Activated gamma-delta T cell treated with Interleukin-2 at 50 U/mL for 16 hours (primary cell): ENCODE data around the gene PARVB.

ENCODE experiments used
- DNase-seq: peaks from one replicate; pipeline ENCODE4 v3.0.0-alpha.2; 2020

Gene PARVB

GRCh38 chr22:44142421-44143104 is 118.5 kb downstream of the PARVB start:
- no peak for DNase-seq

DNA sequence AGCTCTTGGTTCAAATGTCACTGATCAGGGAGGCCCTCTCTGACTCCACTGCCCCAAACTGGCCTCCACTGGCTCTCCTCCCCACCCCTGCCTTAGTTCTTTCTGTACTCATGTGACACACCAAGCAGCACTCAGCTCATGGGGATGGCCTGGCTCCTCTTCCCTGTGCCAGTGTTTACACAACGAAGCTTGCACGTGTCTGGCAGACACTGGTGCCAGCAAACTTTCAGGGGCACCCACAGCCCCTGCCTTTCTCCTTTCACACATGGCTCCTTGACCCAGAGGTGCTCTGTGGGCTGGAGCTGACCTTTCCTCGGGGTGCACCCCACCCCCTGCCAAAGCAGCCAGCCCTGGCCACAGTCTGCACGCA is 119.0 kb downstream of the PARVB start:
- no peak for DNase-seq

- no peak for DNase-seq
Measured at GRCh38 chr22:44143579-44143978, 119.5 kb downstream of the PARVB start.

DNA sequence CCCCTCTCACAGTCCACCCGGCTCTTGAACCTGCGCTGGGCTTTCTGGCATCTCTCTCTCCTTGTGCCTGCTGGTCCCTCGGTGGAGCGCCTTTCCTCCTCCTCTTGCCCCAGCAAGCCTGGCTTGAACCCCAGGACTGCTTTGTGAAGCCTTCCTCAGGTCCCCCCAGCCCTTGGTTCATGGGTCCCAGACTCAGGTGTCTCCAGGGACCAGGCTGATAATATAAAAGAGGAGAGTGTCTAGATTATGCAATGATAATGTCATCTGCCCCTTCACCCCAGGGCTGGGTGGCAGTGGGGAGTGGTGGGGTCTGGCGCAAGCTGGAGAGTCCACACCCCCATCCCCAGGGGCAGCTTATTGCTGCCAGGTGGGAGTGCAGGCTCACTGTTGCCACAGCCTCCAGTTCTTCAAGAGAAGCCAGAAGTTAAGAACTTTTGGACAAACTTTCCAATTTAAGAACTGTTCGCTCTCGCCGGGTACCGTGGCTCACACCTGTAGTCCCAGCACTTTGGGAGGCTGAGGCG is 120.0 kb downstream of the PARVB start:
- no peak for DNase-seq

DNA sequence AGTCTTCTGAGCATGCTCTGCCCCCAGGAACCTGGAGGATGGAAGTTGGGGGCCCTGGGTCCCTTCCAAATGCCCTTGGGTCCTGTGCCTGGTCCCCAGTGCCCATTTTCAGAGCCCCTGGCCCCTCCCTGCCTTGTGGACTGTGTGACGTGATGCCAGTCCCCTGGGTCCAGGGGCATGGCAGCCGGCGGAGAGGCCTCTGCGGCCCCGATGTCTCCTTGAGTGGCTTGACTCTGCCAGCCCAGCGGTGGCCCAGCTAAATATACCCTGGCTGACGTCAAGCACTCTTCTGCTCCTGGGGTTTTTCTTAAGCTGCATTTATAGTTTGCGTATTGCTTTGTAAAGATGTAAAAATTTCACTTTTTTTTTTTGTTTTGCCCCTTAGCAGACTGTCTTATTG is 121.4 kb downstream of the PARVB start:
- no peak for DNase-seq

- no peak for DNase-seq
Measured at GRCh38 chr22:44146088-44146861, 122.2 kb downstream of the PARVB start.

DNA sequence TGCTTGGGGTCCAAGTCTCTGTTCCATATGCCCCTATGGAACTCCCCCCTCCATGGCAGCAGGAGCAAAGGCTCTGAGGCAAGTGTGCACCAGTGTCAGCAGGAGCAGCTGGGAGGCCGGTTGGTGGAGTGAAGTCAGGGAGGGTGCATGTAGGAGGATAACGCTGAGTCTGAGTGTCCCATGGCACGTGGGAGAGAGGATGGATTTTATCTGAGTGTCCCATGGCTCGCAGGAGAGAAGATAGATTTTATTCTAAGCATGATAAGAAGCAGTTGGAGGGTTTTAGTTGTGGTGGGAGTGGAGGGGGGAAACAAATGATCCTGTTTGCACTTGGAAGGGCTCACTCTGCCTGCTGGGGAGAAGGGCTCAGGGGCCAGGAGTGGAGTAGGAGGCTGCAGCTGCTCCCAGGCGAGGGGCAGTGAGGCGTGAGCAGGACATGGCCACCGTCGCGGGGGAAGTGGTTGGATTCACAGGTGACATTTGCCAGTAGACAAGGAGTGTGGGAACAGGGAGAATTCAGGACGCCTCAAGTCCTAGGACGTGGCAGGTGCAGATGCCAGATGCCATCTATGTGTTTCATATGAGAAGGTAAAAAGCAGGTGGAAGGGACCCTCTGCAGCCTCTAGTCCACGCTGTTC is 123.0 kb downstream of the PARVB start:
- DNase-seq, result no peak

DNA sequence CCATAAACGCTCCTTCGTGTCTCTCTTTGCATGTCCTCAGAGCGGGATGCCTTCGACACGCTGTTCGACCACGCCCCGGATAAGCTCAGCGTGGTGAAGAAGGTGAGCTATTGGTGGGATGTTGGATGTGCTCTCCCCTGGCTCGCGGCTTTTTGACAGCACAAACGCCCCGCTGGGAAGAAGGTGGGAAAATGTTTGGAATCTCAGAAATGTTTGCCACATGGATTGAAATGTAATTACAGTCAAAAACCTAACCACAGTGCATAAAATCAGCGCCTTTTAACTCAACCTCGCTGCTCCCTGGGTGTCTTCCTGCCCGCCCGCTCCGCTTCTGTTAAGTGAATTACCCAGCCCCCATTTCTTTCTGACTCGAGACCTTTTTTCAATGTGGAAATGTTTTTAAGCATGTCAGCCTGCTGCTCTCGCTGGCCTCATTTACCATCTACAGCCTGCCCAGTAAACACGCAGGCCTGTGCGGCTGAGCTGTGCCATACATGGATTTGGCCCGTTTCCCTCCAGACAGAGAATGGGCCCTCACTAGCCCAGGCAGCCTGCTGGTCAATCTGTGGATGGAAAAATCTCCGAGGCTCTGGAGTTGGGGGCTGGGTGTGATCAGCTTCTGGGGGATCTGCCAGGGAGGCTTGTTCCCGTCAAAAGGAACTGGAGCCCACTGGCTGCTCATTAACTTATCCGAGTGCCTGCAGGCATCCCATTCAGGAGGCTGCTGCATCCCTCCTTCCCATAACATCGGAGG is 123.9 kb downstream of the PARVB start:
- no peak for DNase-seq

DNA sequence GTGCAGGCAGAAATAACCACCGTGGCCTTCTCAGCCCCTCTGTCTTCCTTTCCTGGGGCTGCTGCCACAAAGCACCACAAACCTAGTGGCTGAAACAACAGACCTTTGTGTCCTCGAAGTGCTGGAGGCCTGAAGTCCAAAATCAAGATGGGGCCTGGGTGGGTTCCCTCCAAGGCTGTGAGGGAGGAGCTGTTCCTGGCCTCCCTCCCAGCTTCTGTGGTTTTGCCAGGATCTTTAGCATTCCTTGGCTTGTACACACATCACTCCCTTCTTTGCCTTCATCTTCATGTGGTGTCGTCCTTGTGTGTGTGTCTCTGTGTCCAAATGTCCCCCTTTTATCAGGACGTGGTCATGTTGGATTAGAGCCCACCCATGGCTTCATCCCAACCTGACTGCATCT is 127.6 kb downstream of the PARVB start:
- no peak for DNase-seq

- no peak for DNase-seq
Measured at GRCh38 chr22:44153710-44154109, 129.6 kb downstream of the PARVB start.

DNA sequence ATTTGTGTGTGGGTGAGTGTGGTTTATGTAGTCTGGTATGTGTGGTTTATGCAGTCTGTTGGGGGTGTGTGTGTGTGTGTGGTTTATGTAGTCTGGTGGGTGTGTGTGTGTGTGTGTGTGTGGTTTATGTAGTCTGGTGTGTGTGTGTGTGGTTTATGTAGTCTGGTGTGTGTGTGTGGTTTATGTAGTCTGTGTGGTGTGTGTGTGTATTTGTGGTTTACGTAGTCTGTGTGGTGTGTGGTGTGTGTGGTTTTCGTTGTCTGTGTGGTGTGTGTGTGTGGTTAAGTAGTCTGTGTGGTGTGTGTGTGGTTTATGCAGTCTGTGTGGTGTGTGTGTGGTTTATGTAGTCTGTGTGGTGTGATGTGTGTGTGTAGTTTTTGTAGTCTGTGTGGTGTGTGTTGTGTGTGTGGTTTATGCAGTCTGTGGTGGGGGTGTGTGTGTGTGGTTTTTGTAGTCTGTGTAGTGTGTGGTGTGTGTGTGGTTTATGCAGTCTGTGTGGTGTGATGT is 130.4 kb downstream of the PARVB start:
- no peak for DNase-seq

DNA sequence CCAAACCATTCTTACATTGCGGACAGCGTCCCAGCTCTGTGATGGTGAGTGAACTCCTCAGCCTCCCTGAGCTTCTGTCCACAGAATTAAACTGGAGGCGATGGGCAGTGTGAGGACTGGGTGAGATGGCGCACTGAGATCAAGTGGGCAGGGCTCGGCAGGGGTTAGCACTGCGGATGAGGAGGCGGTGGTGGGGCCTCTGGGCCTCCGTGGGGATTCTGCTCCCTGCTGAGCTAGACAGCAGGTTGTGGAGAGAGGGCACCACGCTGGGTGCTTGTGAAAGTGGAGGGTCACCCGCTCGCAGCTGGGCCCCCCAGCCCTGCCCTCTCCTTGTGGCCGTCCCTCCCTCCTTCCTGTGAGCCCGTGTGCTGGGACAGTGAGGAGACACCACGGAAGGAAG is 131.0 kb downstream of the PARVB start:
- no peak for DNase-seq

DNA sequence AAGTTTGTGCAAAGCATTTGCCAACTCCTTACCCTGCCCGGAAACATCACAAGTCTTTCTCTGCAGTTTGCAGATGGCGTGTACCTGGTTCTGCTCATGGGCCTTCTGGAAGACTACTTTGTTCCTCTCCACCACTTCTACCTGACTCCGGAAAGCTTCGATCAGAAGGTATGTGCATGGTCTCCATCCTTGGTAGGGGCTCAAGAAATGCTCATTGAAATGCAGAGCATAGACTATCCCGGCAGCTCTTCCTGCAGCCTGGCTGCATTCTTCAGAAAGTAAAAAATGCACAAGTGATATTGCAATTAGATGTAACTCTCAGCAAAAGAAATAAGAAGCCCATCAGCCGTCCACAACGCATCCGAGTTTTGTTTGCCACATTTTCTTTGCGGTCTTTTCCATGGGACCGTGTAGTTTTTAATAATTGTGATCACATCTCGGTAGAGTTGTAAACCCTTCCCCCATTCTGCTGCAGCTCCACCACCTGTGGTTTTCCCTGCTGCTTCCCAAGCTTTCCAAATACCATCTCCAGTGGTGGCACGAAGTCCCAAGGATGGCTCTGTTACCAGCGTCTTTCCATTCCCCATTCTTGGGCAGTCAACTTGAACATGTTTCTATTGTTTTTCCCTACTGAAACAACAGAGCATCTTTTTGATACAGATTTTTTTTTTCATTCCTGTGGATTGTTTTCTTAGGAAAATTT is 134.0 kb downstream of the PARVB start:
- no peak for DNase-seq

DNA sequence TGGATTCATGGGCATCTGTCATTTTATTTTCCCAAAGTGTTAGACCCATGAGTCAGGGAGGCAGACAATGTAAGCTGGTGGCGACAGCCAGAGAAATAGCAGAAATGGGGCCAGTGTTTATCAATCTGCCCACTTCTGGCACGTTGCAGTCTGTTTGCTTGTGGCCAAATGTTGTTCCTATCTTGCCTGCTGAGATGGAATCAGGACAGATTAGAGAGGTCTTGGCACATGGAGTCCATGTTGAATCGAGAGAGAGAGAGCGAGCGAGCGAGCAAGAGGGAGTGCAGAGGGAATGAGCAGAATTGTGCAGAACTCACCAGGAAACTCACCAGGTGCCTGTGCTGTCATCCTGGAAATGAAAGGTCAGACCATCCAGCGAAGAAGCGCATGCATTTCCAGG is 134.7 kb downstream of the PARVB start:
- no peak for DNase-seq

DNA sequence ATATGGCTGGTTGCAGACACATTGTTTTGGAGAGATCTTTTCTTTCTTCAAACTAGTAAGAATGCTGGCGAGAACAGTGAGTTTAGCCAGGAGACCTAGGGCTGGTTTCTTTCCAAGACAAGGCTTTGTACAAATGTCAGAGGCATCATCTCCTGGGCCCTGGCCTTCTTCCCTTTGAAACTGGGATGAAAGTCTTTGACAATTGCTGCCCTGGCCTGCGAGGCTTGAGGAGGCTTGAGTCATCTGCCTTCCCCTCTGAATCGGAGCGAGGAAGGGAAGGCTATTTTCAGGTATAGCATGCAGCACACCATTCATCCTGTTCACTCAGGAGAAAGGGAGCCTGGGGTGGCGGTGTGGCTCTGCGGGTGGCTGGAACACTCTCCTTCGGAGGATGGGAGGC is 135.1 kb downstream of the PARVB start:
- DNase-seq, result no peak

DNA sequence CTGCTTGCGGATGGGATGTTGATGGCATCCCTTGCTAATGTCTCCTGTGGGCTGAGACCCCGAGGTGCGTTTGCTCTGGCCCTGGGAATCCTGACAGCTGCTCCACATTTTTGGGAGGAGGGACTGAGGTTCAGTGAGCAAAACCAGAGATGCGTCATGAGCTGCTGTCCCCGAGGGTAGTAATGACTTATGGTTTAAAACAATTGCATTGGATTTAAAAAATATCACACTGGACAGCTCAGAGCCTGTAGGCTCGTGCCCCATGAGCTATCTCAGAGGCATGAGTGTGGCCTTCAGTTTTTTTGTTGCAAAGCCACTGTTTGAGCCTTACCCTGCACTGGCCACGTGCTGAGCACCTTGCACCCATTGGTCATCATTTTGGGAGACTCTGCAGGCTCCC is 135.7 kb downstream of the PARVB start:
- DNase-seq, result no peak

- no peak for DNase-seq
Measured at GRCh38 chr22:44160421-44160820, 136.3 kb downstream of the PARVB start.

- no peak for DNase-seq
Measured at GRCh38 chr22:44161673-44162072, 137.6 kb downstream of the PARVB start.

DNA sequence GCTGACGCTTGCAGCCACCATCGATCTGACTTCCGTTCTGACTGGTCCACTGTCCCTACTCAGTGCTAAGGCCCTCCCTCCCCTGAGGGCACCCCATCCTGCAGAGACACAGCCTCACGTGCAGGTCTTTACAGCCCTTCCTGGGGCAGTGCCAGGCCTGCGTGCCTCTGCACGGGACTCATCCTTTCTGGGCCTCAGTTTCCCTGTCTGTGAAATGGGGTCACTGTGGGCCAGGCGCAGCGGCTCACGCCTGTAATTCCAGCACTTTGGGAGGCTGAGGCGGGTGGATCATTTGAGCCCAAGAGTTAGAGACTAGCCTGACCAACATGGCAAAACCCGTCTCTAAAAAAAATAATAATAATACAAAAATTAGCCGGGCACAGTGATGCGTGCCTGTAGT is 138.9 kb downstream of the PARVB start:
- DNase-seq, result no peak

DNA sequence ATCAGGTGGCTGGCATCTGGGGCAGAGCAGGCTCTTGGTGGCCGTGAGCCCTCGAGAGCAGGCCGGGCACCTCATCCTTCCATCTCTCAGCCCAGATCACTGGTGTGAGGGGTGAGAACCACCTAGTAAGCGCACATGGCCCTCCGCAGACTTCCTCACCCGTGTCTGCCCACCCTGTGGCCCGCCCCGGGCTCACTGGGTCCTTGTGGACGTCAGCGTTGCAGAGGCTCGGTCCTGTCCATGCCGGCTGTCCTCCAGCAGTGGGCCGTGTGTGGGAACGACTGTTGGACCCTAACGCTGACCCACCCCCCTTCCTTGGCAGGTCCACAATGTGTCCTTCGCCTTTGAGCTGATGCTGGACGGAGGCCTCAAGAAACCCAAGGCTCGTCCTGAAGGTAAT is 139.4 kb downstream of the PARVB start:
- no peak for DNase-seq

- DNase-seq, result no peak
Measured at GRCh38 chr22:44164031-44164430, 139.9 kb downstream of the PARVB start.

DNA sequence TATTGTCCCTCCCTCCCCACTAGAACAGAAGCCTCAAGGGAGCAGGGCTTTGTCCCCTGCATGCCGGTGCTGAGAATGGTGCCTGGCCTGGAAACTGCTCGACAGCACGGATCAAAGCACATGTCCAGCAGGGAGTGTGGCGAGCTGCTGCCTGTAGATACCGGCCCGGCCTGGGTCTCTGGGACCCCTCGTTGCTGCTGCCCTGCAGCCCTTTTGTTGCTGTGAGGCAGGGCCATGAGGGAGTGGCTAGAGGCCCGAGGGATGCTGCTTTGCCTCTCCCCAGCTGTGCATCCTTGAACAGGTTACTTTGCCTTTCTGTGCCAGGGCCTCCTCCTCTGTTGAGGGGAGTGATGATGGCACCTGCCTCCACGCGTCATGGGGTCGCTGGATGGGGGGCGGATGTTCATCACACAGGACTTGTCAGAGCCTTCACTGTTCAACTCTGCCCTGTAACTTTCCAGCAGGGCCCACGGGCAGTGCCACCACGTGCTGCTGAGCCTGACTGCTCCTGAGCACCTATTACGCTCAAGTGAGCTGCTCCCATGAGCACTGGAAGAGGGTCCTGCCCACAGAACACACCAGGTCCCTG is 141.3 kb downstream of the PARVB start:
- no peak for DNase-seq
